Measurements from ENCODE around the gene SEC61A2.

The SEC61A2 gene

GRCh38 chr10:12201543-12201942, 72.1 kb downstream of the SEC61A2 start:
- H3K9ac ChIP-seq (ENCODE audit: low read length) = no peak overlapping the region
- peaks cover 41% of the 10 kb centered on the region for H3K36me3 ChIP-seq (ENCODE audit: insufficient read depth, low read length)
- no peaks in the 10 kb centered on the region for H3K27me3 ChIP-seq (ENCODE audit: control insufficient read depth in 1 of 2, insufficient read depth in 2 of 2, low read length in 2 of 2)
- H3K9me3 ChIP-seq (ENCODE audit: low read length) = no peaks in the 10 kb centered on the region
- H3K27ac ChIP-seq (ENCODE audit: low read depth, low read length) = no peak overlapping the region
- H3K4me1 ChIP-seq (ENCODE audit: insufficient read depth, low read length) = peaks cover 7% of the 10 kb centered on the region
- H3K4me3 ChIP-seq (ENCODE audit: low read depth in 1 of 2, low read length in 2 of 2) = no peak overlapping the region

- H3K27ac ChIP-seq (ENCODE audit: low read depth, low read length) = no peak overlapping the region
- no peaks in the 10 kb centered on the region for H3K27me3 ChIP-seq (ENCODE audit: control insufficient read depth in 1 of 2, insufficient read depth in 2 of 2, low read length in 2 of 2)
- H3K9ac ChIP-seq (ENCODE audit: low read length) = no peak overlapping the region
- H3K36me3 ChIP-seq (ENCODE audit: insufficient read depth, low read length) = peaks cover 41% of the 10 kb centered on the region
- H3K4me1 ChIP-seq (ENCODE audit: insufficient read depth, low read length) = peaks cover under 1% of the 10 kb centered on the region
- H3K9me3 ChIP-seq (ENCODE audit: low read length) = no peaks in the 10 kb centered on the region
- no peak overlapping the region for H3K4me3 ChIP-seq (ENCODE audit: low read depth in 1 of 2, low read length in 2 of 2)
Measured at GRCh38 chr10:12202226-12202625, 72.7 kb downstream of the SEC61A2 start.

DNA sequence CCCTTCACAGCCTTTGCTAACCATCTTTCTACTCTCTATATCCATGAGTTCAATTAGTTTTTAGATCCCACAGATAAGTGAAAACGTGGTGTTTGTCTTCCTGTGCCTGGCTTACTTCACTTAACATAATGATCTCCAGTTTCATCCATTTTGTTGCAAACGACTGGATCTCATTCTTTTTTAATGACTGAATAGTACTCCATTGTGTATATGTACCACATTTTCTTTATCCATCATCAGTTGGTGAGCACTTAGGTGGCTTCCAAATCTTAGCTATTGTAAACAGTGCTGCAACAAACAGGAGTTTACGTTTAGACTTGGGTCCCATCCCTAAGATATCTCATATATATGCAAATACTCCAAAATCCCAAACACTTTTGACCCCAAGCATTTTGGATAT, 75.6 kb downstream of the SEC61A2 start:
- H3K27me3 ChIP-seq (ENCODE audit: control insufficient read depth in 1 of 2, insufficient read depth in 2 of 2, low read length in 2 of 2) = no peaks in the 10 kb centered on the region
- H3K9me3 ChIP-seq (ENCODE audit: low read length) = no peaks in the 10 kb centered on the region
- no peak overlapping the region for H3K27ac ChIP-seq (ENCODE audit: low read depth, low read length)
- peaks cover 46% of the 10 kb centered on the region for H3K36me3 ChIP-seq (ENCODE audit: insufficient read depth, low read length)
- H3K4me1 ChIP-seq (ENCODE audit: insufficient read depth, low read length) = no peaks in the 10 kb centered on the region
- H3K4me3 ChIP-seq (ENCODE audit: low read depth in 1 of 2, low read length in 2 of 2) = no peak overlapping the region
- no peak overlapping the region for H3K9ac ChIP-seq (ENCODE audit: low read length)

GRCh38 chr10:12207114-12207513, 77.6 kb downstream of the SEC61A2 start:
- Histone ChIP-seq H3K4me3 (ENCODE audit: low read depth in 1 of 2, low read length in 2 of 2) (no peak overlapping the region), H3K9me3 (ENCODE audit: low read length) (no peaks in the 10 kb centered on the region), H3K27me3 (ENCODE audit: control insufficient read depth in 1 of 2, insufficient read depth in 2 of 2, low read length in 2 of 2) (no peaks in the 10 kb centered on the region), H3K4me1 (ENCODE audit: insufficient read depth, low read length) (no peaks in the 10 kb centered on the region), H3K27ac (ENCODE audit: low read depth, low read length) (no peak overlapping the region), H3K9ac (ENCODE audit: low read length) (no peak overlapping the region), H3K36me3 (ENCODE audit: insufficient read depth, low read length) (peaks cover 47% of the 10 kb centered on the region)

DNA sequence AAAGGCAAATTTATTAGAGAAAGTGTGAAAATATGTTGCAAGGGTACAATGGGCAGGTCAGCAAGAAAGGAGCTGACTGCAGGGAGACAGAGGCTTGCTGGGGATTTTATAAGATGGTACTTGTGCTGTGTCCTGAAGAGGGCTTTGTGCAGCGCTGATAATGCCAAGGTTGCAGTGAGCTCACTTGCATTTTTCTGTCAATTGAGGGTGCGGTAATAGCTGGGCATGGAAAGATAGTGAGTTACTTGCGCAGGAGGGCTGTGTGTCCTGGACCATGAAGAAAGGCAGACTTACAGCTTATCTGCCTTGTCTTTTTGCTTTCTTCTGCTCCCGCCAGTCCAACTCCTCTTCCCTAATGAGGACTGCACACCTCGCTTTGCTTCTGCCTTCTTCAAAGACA, 79.0 kb downstream of the SEC61A2 start:
- H3K4me1 ChIP-seq (ENCODE audit: insufficient read depth, low read length) = peaks cover 2% of the 10 kb centered on the region
- H3K27ac ChIP-seq (ENCODE audit: low read depth, low read length) = no peak overlapping the region
- no peaks in the 10 kb centered on the region for H3K27me3 ChIP-seq (ENCODE audit: control insufficient read depth in 1 of 2, insufficient read depth in 2 of 2, low read length in 2 of 2)
- no peak overlapping the region for H3K9ac ChIP-seq (ENCODE audit: low read length)
- peaks cover 36% of the 10 kb centered on the region for H3K36me3 ChIP-seq (ENCODE audit: insufficient read depth, low read length)
- no peaks in the 10 kb centered on the region for H3K9me3 ChIP-seq (ENCODE audit: low read length)
- no peak overlapping the region for H3K4me3 ChIP-seq (ENCODE audit: low read depth in 1 of 2, low read length in 2 of 2)

DNA sequence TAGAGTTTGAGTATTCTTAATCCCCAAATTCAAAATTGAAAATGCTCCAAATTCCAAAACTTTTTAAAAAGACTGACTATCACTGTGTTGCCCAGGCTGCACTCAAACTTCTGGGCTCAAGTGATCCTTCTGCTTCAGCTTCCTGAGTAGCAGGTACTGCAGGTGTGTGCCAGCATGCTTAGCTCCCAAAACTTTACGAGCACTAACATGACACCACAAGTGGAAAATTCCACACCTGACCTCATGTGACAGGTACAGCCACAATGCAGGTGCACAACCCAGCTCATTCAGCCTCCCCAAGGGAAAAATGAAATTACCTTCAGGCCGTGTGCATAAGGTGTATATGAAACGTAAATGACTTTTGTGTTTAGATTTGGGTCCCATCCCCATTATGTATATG, 83.0 kb downstream of the SEC61A2 start:
- Histone ChIP-seq H3K9me3 (ENCODE audit: low read length) (no peaks in the 10 kb centered on the region), H3K27ac (ENCODE audit: low read depth, low read length) (no peak overlapping the region), H3K36me3 (ENCODE audit: insufficient read depth, low read length) (peaks cover 34% of the 10 kb centered on the region), H3K4me1 (ENCODE audit: insufficient read depth, low read length) (peaks cover 20% of the 10 kb centered on the region), H3K9ac (ENCODE audit: low read length) (no peak overlapping the region), H3K27me3 (ENCODE audit: control insufficient read depth in 1 of 2, insufficient read depth in 2 of 2, low read length in 2 of 2) (no peaks in the 10 kb centered on the region), H3K4me3 (ENCODE audit: low read depth in 1 of 2, low read length in 2 of 2) (no peak overlapping the region)

GRCh38 chr10:12213621-12214020, 84.1 kb downstream of the SEC61A2 start:
- H3K36me3 ChIP-seq (ENCODE audit: insufficient read depth, low read length) = peaks cover 31% of the 10 kb centered on the region
- H3K27ac ChIP-seq (ENCODE audit: low read depth, low read length) = no peak overlapping the region

DNA sequence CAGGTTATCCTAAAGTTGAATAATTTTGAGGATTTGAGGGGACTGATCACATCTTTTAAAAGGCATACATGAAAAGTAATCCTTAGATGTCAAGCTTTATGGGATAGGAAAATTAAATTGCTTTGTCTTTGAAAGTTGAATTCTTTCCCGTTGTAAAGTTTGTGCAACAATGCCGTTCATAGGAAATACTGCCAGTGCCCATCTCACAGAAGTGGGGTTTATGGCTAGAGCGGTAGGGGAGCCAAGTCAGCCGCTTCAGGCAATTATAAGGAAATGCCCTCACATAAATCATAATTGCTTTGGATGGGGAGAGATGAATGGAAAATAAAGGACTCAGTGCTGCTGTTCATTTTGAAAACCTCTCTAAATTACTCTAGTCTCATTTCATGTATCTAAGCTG, 84.6 kb downstream of the SEC61A2 start:
- H3K9me3 ChIP-seq (ENCODE audit: low read length) = no peaks in the 10 kb centered on the region
- peaks cover 36% of the 10 kb centered on the region for H3K36me3 ChIP-seq (ENCODE audit: insufficient read depth, low read length)
- H3K9ac ChIP-seq (ENCODE audit: low read length) = peak overlapping the region; percentile 36
- peaks cover 20% of the 10 kb centered on the region for H3K4me1 ChIP-seq (ENCODE audit: insufficient read depth, low read length)
- H3K4me3 ChIP-seq (ENCODE audit: low read depth in 1 of 2, low read length in 2 of 2) = no peak overlapping the region
- peak overlapping the region; percentile 65 for H3K27ac ChIP-seq (ENCODE audit: low read depth, low read length)
- no peaks in the 10 kb centered on the region for H3K27me3 ChIP-seq (ENCODE audit: control insufficient read depth in 1 of 2, insufficient read depth in 2 of 2, low read length in 2 of 2)

More at GRCh38 chr10:12213621-12214020, 84.1 kb downstream of the SEC61A2 start:
- Histone ChIP-seq H3K4me3 (ENCODE audit: low read depth in 1 of 2, low read length in 2 of 2) (no peak overlapping the region), H3K9ac (ENCODE audit: low read length) (peak overlapping the region; percentile 36), H3K27me3 (ENCODE audit: control insufficient read depth in 1 of 2, insufficient read depth in 2 of 2, low read length in 2 of 2) (no peaks in the 10 kb centered on the region), H3K4me1 (ENCODE audit: insufficient read depth, low read length) (peaks cover 20% of the 10 kb centered on the region), H3K9me3 (ENCODE audit: low read length) (no peaks in the 10 kb centered on the region)

GRCh38 chr10:12214763-12215218, 85.3 kb downstream of the SEC61A2 start:
- peak overlapping the region; percentile 36 for H3K9ac ChIP-seq (ENCODE audit: low read length)
- H3K27me3 ChIP-seq (ENCODE audit: control insufficient read depth in 1 of 2, insufficient read depth in 2 of 2, low read length in 2 of 2) = no peaks in the 10 kb centered on the region
- peak overlapping the region; percentile 65 for H3K27ac ChIP-seq (ENCODE audit: low read depth, low read length)
- peaks cover 36% of the 10 kb centered on the region for H3K36me3 ChIP-seq (ENCODE audit: insufficient read depth, low read length)
- H3K4me1 ChIP-seq (ENCODE audit: insufficient read depth, low read length) = peaks cover 20% of the 10 kb centered on the region
- no peaks in the 10 kb centered on the region for H3K9me3 ChIP-seq (ENCODE audit: low read length)
- peak overlapping the region in 1 of 2 donors; percentile 8 for H3K4me3 ChIP-seq (ENCODE audit: low read depth in 1 of 2, low read length in 2 of 2)

Measured in muscle layer of colon (tissue), 2 donors.